ENCODE results near the gene EPN1.

DNA sequence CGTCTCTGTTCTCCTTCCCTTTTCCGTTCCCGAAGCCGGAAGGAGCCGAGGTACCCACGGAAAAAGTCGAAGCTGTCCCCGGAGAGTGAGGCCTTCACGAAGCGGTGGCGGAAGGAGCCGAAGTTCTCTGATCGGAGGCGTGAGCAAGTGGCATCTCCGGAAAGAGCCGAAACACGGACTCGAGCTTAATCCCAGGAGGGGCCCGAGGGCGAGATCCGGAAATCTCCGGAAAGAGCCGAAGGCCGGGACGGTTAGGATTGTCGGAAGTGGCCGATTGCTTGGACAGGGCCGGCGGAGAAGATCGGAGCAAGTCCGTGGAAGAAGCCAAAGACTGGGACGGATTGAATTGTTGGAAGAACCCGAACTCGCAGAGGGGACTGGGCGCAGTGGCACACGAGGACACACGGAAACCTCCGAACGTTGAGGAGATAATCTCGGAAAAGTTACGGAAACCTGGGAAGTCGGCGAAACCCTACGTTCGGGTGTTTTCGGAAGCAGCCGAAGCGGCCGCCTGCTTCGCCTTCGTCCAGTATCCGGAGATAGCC lies 20.6 kb upstream of the EPN1 start:
- no peak for TF ChIP-seq POLR2A (IDR thresholded peaks at IDR 0.05)
- TF ChIP-seq, protein P1, sequence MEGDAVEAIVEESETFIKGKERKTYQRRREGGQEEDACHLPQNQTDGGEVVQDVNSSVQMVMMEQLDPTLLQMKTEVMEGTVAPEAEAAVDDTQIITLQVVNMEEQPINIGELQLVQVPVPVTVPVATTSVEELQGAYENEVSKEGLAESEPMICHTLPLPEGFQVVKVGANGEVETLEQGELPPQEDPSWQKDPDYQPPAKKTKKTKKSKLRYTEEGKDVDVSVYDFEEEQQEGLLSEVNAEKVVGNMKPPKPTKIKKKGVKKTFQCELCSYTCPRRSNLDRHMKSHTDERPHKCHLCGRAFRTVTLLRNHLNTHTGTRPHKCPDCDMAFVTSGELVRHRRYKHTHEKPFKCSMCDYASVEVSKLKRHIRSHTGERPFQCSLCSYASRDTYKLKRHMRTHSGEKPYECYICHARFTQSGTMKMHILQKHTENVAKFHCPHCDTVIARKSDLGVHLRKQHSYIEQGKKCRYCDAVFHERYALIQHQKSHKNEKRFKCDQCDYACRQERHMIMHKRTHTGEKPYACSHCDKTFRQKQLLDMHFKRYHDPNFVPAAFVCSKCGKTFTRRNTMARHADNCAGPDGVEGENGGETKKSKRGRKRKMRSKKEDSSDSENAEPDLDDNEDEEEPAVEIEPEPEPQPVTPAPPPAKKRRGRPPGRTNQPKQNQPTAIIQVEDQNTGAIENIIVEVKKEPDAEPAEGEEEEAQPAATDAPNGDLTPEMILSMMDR (IDR thresholded peaks at IDR 0.05): no peak
